Medulla oblongata (tissue), 1 donor: ENCODE measurements around the gene CCDC47.

Experiments
- DNase-seq: peaks from one replicate; pipeline ENCODE4 v3.0.0-alpha.2; 2015; ENCODE audit errors: extremely low spot score

The CCDC47 gene

GRCh38 chr17:63783522-63783921 is 10.1 kb upstream of the CCDC47 start:
- no peak for DNase-seq

- DNase-seq: no peak
Measured at GRCh38 chr17:63780928-63781327, 7.5 kb upstream of the CCDC47 start.

GRCh38 chr17:63780507-63780906 is 7.1 kb upstream of the CCDC47 start:
- no peak for DNase-seq

DNA sequence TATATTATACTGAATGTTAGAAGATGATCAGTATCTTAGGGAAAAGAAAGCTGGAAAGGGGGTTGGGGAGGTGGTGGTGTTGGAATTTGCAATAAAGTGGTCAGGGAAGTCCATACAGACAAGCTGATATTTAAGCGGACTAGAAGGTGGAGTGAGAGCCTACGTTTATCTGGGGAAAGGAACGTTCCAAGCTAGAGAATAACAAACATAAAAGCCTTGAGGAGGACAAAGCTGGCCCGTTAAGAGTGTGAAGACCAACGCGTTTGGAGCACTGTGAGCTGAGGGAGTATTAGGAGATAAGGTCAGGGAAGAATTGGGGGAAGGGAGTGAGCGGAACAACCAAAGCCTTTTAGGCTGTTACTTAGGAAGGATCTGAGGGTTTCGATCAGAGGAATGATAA is 2.0 kb upstream of the CCDC47 start:
- DNase-seq: no peak

DNA sequence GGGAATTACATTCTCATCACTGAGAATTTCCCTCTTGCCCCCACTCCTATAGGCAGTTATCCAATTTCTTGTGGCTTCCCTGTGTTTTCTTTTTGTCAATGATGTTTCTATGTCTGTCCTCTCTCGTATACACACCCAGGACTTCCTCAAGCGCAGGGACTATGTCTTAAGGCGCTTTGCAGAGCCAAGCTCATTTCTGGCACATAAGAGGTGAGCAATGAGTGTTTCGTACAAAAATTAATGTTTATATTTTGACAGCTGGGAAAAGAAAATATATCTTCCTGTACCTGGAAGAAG is 1.5 kb upstream of the CCDC47 start:
- no peak for DNase-seq

DNA sequence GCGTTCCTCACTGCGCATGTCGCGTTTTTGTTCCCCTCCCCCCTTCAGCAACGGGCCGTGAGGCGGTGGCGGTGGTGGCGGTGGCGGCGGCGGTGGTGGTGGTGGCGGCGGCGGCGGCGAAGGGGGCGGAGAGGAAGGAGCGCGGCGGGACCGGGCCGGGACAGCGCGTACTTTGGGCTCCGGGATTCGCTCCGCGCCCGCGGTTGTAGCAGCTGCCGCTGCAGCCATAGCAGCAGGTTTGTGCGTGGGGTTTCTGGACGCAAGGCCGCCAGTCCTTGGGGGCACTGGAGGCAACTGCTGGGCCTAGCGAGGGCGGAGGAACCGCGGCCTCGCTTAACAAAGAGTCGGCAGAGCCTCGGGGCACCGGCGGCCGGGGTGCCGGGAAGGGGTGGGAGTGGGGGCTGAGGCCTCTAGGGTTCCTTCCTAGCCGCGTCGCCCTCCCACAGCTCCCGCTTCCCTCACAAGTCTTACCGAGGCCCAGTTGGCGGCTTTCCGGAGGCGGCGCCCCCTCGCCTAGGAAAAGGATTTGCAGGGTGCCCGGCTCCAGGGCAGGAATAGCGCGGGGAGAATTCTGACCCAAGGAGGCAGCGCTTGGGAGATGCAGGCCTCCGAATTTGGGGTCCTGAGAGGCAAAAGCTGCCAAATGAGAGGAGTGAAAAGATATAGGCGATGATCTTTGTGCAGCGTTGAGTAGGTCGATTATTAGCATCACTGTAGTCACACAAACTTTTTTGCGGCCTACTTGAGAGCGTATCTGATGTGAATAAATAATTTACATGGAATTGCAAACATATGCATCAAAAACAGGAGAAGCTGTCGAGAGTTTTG is 958 bp upstream of the CCDC47 start, which contains the start of gene DDX42:
DDX42 (plus strand) TSS at position 30 of the 828 bp plus-strand sequence. CDS start 12,880 bp downstream, outside the sequence.
- peak; percentile 34 for DNase-seq

- peak; percentile 20 for DNase-seq
Measured at GRCh38 chr17:63772801-63773271, 561 bp downstream of the CCDC47 start.

DNA sequence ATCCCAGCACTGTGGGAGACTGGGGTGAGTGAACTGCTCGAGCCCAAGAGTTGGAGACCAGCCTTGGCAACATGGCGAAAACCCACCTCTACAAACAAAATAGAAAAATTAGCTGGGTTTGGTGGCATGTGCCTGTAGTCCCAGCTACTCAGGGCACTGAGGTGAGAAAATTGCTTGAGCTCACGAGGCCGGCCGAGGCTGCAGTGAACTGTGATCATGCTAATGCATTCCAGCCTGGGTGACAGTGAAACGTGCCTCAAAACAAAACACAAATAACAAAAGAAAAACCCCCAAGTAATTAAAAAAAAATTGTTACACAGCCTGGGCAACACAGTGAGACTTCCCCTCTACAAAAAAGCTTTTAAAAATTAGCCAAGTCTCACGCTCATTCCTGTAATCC is 5.0 kb downstream of the CCDC47 start:
- DNase-seq: no peak

DNA sequence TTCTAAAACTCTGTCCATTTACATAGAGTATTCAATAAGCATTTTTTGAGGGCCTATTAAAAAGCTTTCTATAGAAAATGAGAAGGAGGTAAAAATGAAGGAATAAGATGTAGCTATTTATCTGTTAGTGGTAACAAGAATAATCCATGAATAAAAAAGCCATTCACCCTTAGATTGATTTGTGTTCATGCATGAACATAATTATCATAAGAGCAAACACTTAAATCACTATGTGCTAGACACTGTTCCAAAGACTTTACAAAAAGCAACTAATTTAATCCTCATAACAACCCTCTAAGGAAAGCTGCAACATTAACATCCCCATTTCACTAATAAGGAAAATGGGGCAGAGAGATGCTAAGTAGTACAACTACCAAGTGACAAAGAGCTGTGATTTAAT is 6.6 kb downstream of the CCDC47 start:
- DNase-seq: no peak

DNA sequence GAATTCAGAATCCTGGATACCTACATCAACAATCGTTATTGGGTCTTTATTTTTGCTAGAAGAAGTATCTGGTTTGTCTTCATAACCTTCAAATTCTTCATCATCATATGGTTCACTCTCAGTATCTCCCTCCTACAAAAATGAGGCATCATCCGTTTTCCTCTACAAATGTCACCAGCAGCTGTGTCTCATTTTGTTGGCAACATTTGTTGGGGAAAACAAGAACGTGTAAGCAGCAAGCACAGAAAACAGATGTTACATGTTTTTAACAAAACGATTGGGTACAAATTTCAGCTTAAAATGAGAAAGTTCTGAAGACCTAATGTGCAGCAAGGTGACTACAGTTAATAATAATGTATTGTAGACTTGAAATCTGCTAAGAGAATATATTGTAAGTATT is 8.7 kb downstream of the CCDC47 start:
- DNase-seq: no peak

- DNase-seq: no peak
Measured at GRCh38 chr17:63762161-63763078, 11.0 kb downstream of the CCDC47 start.

DNA sequence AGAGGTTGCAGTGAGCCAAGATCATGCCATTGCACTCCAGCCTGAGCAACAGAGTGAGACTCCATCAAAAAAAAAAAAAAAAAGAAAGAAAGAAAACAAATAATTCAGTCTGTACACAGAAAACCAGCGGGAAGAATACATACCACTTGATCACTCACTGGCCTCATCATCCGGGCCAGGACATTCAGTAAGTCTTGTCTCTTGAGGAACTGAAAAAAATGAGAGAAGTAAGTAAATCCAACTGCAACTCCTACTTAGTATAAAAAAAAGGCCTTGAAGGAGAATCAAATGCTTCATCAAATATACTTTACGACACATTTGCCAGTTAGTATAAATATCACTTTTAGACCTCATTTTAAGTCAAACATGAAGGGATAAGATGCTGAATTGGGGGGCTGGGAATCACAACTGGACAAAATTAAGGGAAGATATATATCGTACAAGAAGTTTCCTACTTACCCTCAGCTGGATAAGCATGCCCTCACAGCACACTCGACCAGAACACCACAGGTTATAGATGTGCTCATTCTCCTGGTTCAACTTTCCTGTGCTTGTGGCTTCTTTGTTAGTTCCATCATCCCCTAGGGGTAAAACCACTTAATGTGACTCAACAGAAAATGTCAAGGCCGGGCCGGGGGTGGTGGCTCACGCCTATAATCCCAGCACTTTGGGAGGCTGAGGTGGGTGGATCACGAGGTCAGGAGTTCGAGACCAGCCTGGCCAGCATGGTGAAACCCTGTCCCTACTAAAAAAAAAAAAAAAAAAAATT is 12.4 kb downstream of the CCDC47 start:
- DNase-seq: peak; percentile 29

DNA sequence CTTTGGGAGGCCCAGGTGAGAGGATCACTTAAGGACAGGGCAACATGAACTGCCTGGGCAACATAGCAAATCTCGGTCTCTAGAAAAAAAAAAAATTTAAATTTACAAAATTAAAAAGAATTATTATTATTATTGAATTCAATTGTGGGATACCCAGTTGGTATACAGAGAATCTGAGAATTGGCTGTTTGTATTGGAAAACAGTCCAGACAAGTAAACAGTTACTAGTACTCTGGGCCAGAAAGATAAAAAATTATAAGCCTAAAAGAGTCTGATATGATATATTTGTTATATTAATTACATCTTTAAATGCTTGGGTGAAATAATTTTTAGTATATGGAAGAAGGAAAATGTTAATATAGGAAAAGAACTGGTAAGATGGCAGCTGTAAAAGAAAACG is 15.0 kb downstream of the CCDC47 start:
- DNase-seq: no peak

GRCh38 chr17:63754046-63754445 is 19.4 kb downstream of the CCDC47 start:
- DNase-seq: no peak

DNA sequence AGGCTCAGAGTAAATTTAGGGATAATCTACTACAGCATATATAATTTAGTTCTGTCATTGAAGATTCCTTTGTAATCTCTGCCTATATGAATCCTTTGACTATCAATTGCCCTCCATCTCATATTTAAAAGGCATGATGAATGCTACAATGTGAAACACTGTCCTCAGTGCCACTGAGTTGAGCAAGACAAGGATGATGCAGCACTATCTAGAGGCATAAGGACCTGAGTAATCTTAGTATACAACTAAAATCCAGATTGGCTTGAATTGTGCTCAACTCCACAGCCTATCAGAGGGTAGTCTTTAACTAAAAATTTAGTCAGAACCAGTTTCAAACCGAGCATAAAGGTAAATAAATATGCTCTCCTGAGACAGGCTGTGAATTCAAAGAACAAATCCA is 20.2 kb downstream of the CCDC47 start:
- no peak for DNase-seq

DNA sequence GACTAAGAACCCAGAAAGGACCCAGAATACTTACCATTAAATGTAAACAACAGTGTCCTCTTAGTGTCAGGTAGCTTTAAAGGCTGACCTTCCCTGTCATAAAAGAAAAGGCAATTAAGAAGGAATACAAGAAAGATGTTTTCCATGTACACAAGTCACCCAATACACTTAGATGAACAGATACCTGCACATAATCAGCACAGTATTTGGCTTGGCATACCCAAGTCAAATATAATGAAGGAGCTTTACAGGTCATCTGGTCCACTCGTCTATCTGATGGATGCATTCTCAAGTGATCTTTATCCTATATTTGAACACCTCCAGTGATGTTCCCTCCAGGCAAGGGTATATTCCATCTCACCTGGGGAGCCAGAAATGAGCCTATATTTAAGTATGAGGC is 20.7 kb downstream of the CCDC47 start:
- DNase-seq: no peak

GRCh38 chr17:63751806-63752205 is 21.6 kb downstream of the CCDC47 start:
- peak; percentile 70 for DNase-seq

GRCh38 chr17:63741408-63742173 is 31.8 kb downstream of the CCDC47 start, which contains the start of gene STRADA:
STRADA (minus strand) TSS chr17:63741799; CDS start chr17:63728369, 13,430 bp downstream.
- peak; percentile 98 for DNase-seq

DNA sequence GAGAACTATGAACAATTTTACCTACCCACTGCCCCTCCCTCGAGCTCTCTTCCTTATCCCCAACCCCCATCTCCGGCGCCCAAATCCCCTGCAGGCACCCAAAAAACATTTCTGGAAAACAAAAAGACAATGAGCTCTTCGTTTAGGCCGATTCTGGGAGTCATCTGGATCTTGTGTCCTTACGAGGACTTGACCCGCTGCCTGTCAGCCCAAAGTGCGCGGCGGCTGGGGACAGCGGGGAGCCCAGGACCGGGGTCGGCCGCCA is 32.3 kb downstream of the CCDC47 start:
- DNase-seq: no peak

DNA sequence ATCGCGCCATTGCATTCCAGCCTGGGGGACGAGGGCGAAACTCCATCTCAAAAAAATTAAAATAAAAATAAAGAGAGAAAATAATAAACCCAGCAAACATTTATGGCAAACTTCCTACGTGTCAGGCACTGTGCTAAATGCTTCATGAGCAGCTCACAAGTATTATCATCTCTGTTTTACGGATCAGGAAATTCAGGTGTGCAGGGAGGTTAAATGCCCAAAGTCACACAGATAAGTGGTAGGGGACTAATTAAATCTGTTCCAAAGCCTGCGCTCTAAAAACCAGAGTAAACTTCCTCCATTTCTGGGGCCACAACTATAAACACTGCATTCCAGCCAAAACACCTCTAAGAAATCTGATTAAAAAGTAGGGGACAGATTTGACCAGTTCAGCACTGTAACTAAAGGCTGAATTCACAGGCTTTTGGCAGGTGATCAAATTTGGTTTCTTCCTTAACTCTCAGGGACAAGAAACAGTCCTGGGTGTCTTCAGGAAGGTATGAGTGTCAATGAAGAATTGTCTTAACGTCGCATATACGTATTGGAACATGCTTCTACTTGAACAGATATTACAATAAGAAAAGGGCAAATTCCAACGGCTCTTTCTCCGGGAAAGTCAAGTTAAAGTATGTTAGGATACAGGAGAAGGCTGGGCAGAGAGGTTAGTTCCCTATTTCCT is 32.8 kb downstream of the CCDC47 start:
- peak; percentile 31 for DNase-seq

GRCh38 chr17:63735691-63736090 is 37.7 kb downstream of the CCDC47 start:
- DNase-seq: no peak
